Measurements from ENCODE around the gene H2AZ1. TPM values are rescaled to one million over a fixed set of nuclear protein-coding genes. Genes with fewer than 3 reads are reported as not detected.

Gene H2AZ1
- total RNA-seq: 130 TPM

GRCh38 chr4:99949999-99950912 lies at the start of gene H2AZ1:
Gene H2AZ1 (minus strand): TSS chr4:99950275. CDS start chr4:99950170, 105 bp downstream.

DNA sequence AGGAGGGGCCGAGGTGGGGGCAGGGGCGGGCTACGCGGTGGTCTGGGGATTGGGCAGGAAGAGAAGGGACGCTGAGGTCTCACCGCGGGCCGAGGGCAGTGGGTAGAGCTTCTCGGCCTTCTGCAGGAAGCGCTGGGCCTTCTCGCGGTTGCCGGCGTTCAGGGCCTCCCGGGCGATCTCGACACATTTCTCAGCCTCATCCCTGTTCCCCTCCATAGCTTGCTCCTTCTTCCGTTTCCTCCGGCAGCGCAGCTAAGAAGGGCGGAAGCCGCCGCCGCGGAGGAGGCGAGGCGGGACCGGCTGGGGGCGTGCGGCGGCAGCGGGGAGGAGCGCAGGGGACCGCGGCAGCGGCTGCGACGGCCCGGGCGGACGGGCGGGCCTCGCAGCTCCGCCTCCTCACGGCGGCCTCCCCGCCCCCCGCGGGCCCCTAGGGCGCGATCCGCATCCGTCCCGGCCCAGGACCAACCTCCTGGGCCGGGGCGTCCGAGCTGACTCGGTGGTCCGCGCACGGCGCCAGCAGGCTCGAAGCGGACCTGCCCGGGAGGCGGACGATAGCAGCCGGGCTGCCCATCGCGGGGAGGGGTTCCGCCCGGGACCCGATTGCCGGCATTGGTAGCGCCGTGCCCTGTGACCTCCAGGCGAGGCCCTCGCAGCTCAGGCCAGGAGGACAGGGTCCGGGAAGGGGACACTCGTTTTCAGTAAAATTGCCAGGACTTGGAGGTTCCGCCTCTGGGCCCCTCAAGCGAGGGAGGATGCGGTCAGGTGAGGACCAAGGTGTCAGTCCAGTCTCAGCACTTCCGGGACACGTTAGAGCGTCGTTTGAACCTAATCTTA lies 3.5 kb downstream of the H2AZ1 start, which contains the start of gene DNAJB14:
Gene DNAJB14 (minus strand): TSS at position 263 of the 834 bp plus-strand sequence. CDS start 47 bp downstream, at position 216.

Other genes starting within 250 kb of the H2AZ1 start
- gene DAPP1, start 133.4 kb downstream of the H2AZ1 start, total RNA-seq: 3.1 TPM
- gene LAMTOR3, start 55.8 kb downstream of the H2AZ1 start, total RNA-seq: 113 TPM
- 69.7 TPM for gene DNAJB14, start 3.7 kb downstream of the H2AZ1 start, total RNA-seq
- 8.5 TPM for gene DDIT4L, start 240.2 kb upstream of the H2AZ1 start, total RNA-seq